GM12891 (cell line): ENCODE measurements around the gene ARHGAP35.

Experiments
- POLR2A ChIP-seq: IDR thresholded peaks from 2 replicates; pipeline ENCODE4 v1.6.1; 2011; ENCODE audit warnings: low read depth, low read length, control low read depth
- POLR2AphosphoS5 ChIP-seq: IDR thresholded peaks from 2 replicates; pipeline ENCODE4 v1.6.1; 2011; ENCODE audit warnings: low read depth, low read length, control low read depth
- SPI1 ChIP-seq: IDR thresholded peaks from 2 replicates; pipeline ENCODE4 v1.6.1; 2011; ENCODE audit warnings: low read depth, low read length, control low read depth
- TAF1 ChIP-seq: IDR thresholded peaks from 2 replicates; pipeline ENCODE4 v1.6.1; 2011; ENCODE audit warnings: low read depth, low read length, control low read depth

GRCh38 chr19:46896076-46896794, 35.4 kb downstream of the ARHGAP35 start:
- no peak for TF ChIP-seq POLR2AphosphoS5
- no peak for TF ChIP-seq TAF1
- TF ChIP-seq POLR2A, result no peak
- TF ChIP-seq SPI1, result no peak
